Activated T-cell treated with anti-CD3 and anti-CD28 coated beads for 48 hours (primary cell): Measurements from ENCODE around the gene BEAN1.
"Not testable (repeated sequence)": the region's sequence is repeated elsewhere in the genome, so short reads cannot be mapped to it uniquely, and the experiment has no call there.

Experiments used
- DNase-seq: peaks from one replicate; pipeline ENCODE4 v3.0.0-alpha.2; 2020; ENCODE audit warnings: low read depth

Gene BEAN1

DNA sequence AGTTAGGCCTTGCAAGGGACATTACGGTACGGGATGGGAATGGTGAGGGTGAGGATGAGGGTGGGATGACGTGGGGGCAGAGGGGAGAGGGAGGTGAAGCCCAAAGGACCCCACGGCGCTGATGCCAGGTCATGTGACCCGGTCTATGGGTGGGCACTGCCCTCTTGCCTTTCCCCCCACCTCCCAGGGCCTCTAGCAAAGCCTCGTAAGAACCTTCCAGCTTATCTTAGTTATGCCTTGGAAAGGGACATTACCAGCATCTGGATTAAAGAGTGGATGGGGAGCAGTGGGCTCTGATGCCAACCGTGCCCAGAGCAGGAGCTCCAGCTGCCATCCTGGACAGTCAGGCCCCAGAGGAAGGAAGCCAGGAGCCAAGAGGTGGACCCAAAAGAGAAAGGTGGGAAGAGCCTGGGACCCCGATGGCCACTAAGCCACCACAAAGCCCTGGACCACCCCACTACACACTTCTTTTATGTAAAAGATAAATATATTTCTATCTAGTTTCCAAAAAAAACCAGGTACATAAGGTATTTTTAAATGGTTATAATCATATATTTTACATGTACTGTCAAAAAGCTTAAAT lies 81.9 kb downstream of the BEAN1 start:
- no peak for DNase-seq

GRCh38 chr16:66509576-66509975 lies 82.5 kb downstream of the BEAN1 start:
- no peak for DNase-seq

DNA sequence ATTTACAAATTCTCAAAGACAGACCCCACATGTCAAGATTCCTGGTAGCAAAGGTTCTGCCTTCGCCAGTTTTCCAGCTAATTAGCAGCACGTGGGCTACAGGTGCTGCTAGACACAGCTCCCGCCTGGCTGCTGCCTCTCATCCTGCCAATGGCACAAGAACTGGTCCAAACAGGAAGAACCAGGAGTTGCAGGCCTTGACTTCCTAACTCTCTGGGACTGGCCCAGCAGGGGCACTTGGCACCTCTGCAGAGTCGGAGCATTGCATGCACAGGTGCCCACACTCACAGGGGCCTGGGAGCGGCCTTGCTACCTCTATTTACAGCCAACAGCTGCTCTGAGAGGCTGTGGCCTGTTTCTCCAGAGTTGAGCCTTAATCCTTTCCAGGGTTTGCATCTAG lies 83.2 kb downstream of the BEAN1 start:
- DNase-seq = no peak

- no peak for DNase-seq
Observed at GRCh38 chr16:66510711-66511601, 83.9 kb downstream of the BEAN1 start.

- no peak for DNase-seq
Observed at GRCh38 chr16:66511602-66512271, 84.6 kb downstream of the BEAN1 start.

DNA sequence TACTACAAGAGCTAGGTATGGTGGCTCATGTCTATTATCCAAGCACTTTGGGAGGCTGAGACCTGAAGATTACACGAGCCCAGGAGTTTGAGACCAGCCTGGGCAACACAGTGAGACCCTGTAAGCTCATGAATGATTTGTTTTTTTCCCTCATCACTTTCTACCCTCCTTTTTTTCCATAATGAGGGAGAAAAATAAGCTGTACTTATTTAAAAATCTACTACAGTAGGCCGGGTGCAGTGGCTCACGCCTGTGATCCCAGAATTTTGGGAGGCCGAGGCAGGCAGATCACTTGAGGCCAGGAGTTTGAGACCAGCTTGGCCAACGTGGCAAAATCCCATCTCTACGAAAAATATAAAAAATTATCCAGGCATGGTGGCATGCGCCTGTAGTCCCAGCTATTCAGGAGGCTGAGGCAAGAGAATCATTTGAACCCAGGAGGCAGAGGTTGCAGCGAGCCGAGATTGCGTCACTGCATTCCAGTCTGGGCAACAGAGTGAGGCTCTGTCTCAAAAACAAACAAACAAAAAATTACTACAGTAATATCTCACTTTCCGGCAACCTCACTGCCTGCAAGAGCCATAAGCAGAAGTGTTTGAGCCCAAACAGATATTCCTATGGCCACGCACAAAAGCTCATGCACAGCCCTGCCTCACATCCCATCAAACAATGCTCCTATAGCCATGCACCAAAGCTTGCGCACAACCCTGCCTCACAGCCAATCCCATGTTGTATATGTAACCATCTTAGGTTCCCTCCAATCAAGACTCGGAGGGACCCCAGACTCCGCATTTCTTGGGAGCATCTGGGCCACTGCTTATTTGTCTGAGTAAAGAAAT lies 85.4 kb downstream of the BEAN1 start:
- DNase-seq = no peak

- no peak for DNase-seq
Observed at GRCh38 chr16:66513111-66513723, 86.1 kb downstream of the BEAN1 start.

DNA sequence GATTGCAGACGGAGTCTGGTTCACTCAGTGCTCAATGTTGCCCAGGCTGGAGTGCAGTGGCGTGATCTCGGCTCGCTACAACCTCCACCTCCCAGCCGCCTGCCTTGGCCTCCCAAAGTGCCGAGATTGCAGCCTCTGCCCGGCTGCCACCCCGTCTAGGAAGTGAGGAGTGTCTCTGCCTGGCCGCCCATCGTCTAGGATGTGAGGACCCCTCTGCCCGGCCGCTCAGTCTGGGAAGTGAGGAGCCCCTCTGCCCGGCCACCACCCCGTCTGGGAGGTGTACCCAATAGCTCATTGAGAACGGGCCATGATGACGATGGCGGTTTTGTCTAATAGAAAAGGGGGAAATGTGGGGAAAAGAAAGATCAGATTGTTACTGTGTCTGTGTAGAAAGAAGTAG lies 87.3 kb downstream of the BEAN1 start:
- DNase-seq = not testable (repeated sequence)

DNA sequence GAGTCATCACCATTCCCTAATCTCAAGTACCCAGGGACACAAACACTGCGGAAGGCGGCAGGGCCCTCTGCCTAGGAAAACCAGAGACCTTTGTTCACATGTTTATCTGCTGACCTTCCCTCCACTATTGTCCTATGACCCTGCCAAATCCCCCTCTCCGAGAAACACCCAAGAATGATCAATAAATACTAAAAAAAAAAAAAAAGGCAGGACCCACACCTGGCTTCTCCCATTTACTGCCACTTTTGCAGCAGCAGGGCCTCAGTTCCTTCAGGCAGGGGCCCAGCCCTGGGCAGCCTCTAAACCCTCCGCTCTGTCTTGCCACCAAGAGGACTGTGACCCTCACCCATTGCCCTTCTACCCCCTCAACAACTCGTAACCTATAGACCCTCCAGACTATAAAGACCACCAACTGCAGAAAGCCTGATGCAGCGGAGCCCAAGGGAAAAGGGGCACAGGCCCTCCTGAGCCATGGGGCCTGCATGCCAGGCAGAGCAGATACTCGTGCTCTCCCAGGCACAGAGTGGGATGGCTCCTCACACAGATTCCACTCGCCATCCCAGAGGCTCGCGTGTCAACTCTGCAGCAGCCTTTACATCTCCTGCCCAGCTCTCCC lies 88.0 kb downstream of the BEAN1 start:
- not testable (repeated sequence) for DNase-seq

DNA sequence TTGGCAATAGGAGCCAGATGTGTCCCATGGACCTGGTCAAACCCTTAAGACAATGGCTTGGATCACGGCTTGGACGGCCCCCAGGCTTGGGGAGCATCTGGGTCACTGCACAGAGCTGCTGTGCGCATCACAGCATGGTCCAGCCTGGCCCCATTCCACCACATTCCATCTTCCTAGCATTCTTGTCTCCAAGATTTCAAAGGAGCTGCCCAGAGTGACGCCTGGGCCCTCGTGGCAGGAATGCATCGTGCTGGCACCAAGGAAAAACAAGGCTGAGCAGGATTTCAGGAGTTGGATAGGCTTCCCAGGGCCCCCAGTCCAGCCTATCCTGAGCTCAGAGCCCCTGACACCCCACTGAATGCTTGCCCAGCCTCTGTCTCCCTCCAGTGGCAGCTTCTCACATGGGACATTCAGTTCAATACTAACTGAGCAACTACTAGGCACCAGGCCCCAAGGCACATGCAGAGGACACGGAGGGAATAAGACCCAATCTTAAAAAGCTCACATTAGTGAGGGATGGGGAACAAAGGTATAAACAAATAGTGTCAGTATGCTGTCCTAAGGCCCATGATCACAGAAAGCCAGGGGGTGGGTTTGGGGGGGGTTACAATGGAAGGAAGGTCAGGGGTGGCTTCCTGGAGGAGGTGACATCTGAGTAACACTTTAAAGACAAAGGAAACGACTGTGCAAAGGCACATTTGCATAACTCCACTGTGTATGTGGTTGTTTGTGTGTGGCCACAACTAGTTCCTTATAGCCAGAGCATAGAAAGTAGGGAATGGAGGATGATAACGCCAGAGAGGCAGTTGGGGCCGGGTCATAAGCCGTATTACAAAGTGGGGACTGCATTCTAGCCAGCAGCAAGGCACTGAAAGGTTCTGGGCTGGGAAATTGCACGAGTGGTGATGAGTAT lies 88.8 kb downstream of the BEAN1 start:
- no peak for DNase-seq

- DNase-seq = no peak
Observed at GRCh38 chr16:66516509-66516807, 89.4 kb downstream of the BEAN1 start.

DNA sequence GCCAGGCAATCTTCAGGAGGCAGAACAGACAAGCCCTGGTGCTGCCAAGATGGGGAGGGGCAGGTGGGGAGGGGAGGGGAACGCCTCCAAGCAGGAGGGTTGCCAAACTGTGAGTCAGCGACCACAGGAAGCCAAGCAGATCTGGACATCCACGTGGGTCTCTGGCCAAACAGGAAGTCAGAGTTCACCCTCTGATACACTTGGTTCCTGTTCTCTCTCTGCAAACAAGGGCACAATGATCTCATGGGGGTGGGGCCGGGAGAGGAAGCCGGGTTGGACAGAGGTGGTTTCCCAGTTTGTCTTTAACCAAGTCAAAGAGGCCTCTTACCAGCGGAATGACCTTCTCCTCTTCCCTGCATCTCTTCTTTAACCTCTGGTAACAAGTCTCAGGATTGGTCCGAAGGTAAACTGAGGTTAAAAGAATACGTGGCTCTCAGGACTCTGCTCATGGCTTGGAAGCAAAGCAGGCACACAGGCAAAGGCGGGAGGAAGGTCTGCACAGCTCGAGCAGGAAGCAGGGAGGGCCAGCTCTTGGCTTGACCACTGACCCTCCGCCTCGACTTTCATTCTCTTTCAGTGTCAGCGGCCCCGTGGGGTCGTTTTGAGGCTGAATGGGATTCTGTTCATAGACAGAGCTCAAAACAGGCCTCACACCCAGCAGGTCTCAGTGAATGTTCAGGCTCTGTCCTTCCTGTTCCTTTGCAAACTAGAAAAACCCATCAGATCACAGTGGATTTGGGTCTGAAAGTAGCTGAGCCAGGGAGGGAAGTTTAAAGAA lies 89.9 kb downstream of the BEAN1 start:
- DNase-seq = peak; percentile 73

- DNase-seq = no peak
Observed at GRCh38 chr16:66517586-66518263, 90.6 kb downstream of the BEAN1 start.

DNA sequence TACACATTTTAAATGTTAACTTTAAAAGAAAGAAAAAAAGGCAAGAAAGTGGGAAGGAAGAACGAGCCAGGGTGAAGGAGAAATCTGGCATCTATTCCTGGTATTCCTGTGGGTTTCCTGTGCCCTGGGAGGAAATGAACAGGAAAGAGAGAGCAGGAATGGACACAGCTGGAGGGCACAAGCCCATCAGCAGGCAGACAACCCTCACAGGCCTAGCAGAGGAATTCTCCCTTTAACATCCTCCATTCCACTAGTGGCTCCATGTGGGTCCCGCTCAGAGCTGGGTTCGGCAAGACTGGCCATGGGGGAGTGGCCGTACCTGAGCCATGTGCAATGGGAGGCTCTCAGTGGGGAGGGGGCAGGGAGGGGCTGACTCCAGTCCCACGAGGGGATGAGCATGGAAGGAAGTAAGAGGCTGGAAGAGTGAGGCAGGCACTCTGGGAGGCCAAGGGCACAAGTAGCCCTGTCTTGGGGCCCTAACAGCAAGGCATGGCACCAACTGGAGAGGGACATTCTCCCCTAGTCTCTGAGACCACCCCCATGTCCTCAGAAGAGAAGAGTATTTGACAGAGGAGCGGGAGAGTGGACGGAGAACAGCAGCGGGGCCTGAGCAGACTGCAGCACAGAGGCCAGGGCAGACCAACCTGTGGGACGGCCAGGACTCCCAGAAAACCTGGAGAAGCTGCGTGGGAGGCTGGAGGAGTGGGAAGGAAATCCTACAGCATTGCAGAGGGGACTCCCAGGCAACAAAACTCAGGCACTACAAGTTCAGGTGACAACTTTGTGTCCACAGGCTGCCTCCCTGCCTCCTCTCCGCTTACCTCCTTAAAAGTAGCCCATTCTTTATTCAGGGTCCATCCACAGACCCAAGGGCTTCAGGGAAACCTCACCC lies 92.6 kb downstream of the BEAN1 start:
- DNase-seq = no peak

DNA sequence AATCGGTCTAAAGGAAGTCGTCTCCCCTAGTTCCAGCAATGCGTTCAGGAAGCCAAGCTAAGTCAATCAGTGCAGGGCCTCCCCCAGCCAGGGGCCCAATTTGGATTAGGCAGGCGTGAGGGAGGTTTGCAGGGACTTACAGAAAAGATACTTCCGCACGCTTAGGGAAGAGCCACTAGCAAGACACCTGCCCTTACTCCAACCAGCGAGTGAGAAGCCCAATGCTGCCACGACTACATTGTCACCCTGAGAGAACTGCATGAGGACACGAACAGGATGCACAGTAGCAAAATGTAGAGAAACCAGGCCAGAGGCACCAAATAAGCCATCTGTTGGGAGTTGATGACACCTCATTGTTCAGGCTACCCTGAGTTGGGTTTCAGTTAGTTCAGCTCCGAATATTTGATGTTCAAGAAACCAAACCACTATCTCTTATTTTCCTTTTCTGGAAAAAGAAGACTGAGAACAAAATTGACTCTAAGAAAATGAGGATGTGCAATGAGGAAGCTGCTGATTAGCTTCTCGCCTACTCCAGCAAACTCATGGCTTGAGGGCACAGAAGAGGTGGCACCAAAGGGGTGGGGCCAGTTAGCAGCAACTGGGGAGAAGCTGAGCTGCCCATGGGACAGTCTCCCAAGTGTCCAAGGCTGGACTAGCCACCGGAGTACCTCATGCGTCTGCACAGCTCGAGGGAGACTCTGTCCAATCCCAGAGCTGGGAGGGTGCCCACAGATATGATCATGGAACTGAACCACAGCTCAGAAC lies 93.5 kb downstream of the BEAN1 start:
- no peak for DNase-seq

- no peak for DNase-seq
Observed at GRCh38 chr16:66521252-66521713, 94.2 kb downstream of the BEAN1 start.
